Occipital lobe (tissue), 2 donors: ENCODE measurements around the gene ACTL10. TPM values are rescaled to one million over a fixed set of nuclear protein-coding genes. Genes with fewer than 3 reads are reported as not detected.
"Not testable (repeated sequence)": the region's sequence is repeated elsewhere in the genome, so short reads cannot be mapped to it uniquely, and the experiment has no call there.

Experiments
- DNase-seq: peaks from one replicate; lab custom pipeline; 2025; lab: John Stamatoyannopoulos, UW
- total RNA-seq: library from RNA; depleted of rRNA; stranded (reverse); fragments of >200 nt; gene quantifications from one replicate; pipeline ENCODE4 v1.2.3, GENCODE V29; 2014

ACTL10 gene
- total RNA-seq, 1 donor from 2014 or later: 1.1 TPM

DNA sequence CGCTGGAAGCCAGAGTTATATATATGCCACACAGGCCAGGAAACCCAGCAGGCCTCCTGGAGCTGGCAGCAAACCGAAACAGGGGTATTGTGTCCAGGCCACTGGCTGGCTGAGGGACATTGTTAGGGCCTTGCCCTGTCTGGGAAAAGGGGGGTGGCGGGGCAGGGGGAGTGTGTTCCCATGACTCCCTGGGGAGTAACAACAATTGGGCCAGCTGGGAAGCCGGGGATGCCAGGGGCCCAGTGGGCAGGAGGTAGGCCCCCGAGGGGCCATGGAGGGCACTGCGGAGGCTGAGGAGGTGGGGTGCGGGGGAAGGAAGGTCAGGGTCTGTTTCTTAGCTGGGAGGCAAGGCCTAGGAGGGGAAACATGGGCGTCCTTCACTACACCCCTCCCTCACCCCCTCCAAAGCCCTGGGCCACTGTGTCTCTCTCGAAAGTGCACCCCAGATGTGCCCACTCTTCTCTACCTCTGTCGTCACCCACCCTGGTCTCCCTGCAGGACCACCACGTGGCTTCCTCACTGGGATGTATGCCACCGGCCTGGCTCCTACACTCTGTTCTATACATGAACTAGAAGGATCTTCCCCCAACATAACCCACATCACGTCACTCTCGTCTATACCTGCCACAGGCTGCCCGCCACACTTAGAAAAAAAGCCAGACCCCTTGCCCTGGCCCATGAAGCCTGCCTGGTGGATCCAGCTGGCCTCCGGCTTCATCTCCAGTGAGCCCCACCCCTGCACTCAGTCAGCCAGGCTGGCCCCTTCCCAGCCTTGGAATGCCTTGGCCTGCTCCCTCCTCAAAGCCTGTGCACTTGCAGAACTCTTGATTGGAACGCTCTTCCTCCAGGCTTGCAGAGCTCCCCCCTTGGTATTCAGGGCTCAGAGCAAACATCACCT lies 27.2 kb downstream of the ACTL10 start:
- peak; percentile 46 for DNase-seq

DNA sequence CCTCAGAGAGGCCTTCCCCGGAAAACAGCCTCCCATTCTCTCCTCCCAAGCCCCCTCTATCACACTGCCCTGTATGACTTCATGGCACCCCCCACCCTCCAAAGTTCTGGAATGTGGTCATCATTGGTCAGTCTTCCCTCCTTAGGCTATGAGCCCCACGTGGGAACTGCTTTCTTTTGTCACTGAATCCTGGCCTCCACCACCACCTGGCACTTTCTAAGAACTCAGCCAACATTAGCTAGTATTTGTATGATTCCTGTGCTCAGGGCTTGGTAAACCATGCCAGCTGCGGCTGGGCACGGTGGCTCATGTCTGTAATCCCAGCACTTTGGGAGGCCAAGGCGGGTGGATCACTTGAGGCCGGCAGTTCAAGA lies 27.9 kb downstream of the ACTL10 start:
- no peak for DNase-seq

DNA sequence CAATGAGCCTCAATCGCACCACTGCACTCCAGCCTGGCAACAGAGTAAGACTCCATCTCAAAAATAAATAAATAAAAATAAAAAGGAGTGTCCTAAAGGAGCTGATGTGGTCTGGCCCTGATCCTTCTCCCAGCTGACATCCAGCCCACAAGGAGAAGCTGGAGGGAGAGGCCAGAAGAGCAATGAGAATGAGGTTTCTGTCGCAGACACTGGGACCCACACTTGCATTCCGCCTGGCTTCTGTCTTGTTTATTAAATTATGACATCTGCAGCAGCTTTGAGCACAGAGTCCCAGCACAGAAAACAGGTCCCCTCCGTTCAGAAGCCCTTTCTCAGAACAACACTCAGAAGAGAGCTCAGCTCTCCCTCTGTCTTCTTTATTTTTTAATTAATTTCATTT lies 29.7 kb downstream of the ACTL10 start:
- no peak for DNase-seq

DNA sequence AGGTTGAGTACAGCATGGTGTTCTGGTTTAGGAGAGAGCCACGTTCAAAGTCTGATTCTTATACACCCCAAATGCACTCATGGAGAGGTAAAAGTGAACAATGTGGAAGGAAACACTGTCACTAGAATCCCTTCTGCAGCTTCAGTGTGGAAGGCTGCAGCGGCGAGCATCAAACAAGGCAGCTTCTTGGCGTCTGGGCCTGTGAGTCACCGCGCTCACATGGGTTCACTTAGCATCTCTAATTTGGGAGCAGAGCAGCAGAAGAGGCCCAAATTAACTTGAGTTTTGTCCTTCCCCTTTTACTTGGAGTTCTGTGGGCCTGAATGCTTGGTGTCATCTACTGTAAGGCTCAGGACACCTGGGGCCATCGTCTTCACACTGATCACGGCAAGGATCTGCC lies 30.4 kb downstream of the ACTL10 start:
- DNase-seq: peak; percentile 82

DNA sequence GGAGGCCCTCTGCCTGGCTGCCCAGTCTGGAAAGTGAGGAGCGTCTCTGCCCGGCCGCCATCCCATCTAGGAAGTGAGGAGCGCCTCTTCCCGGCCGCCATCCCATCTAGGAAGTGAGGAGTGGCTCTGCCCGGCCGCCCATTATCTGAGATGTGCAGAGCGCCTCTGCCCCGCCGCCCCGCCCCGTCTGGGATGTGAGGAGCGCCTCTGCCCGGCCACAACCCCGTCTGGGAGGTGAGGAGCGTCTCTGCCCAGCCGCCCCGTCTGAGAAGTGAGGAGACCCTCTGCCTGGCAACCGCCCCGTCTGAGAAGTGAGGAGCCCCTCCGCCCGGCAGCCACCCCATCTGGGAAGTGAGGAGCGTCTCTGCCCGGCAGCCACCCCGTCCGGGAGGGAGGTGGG lies 32.2 kb downstream of the ACTL10 start:
- not testable (repeated sequence) for DNase-seq

DNA sequence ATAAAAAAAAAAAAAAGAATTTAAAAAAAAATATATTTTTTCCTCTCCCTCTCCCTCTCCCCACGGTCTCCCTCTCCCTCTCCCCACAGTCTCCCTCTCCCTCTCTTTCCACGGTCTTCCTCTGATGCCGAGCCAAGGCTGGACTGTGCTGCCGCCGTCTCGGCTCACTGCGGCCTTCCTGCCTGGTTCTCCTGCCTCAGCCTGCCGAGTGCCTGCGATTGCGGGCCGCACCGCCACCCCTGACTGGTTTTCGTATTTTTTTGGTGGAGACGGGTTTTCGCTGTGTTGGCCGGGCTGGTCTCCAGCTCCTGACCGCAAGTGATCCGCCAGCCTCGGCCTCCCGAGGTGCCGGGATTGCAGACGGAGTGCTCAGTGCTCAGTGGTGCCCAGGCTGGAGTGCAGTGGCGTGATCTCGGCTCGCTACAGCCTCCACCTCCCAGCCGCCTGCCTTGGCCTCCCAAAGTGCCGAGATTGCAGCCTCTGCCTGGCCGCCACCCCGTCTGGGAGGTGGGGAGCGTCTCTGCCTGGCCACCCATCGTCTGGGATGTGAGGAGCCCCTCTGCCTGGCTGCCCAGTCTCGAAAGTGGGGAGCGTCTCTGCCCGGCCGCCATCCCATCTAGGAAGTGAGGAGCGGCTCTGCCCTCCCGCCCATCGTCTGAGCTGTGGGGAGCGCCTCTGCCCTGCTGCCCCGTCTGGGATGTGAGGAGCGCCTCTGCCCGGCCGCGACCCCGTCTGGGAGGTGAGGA lies 34.1 kb downstream of the ACTL10 start:
- not testable (repeated sequence) for DNase-seq

DNA sequence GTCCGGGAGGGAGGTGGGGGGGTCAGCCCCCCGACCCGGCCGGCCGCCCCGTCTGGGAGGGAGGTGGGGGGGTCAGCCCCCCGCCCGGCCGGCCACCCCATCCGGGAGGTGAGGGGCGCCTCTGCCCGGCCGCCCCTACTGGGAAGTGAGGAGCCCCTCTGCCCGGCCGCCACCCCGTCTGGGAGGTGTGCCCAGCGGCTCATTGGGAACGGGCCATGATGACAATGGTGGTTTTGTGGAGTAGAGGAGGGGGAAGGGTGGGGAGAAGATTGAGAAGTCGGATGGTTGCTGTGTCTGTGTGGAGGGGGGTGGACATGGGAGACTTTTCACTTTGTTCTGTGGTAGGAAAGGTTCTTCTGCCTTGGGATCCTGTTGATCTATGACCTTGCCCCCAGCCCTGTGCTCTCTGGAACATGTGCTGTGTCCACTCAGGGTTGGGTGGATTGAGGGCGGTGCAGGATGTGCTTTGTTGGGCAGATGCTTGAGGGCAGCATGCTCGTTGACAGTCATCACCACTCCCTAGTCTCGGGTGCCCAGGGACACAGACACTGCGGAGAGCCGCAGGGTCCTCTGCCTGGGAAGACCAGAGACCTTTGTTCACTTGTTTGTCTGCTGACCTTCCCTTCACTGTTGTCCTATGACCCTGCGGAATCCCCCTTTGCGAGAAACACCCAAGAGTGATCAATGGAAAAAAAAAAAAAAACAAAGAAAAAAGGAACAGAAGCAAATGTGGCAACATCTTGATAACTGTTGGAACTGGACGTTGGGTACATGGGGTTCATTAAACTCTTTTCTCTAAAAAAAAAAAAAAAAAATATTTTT lies 35.1 kb downstream of the ACTL10 start:
- DNase-seq: no peak

DNA sequence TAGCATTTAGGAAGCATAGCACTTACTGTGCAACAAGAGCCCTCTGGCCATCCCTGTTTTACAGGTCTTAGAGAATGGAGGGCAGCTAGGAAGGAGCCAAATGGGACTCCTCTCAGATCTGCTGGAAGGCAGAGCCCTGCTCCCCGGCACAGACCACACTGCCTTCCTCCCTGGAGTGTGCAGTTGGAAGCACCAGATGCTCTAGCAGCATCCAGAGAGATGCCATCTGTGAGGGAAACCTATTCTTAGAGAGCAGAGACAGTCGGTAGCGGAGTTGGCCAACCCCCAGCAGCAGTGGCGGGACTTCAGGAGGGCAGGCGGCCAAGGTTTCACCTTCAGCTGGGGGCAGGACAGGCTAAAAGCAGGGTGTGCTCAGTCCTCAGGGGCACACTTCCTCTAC lies 36.1 kb downstream of the ACTL10 start:
- peak; percentile 45 for DNase-seq

DNA sequence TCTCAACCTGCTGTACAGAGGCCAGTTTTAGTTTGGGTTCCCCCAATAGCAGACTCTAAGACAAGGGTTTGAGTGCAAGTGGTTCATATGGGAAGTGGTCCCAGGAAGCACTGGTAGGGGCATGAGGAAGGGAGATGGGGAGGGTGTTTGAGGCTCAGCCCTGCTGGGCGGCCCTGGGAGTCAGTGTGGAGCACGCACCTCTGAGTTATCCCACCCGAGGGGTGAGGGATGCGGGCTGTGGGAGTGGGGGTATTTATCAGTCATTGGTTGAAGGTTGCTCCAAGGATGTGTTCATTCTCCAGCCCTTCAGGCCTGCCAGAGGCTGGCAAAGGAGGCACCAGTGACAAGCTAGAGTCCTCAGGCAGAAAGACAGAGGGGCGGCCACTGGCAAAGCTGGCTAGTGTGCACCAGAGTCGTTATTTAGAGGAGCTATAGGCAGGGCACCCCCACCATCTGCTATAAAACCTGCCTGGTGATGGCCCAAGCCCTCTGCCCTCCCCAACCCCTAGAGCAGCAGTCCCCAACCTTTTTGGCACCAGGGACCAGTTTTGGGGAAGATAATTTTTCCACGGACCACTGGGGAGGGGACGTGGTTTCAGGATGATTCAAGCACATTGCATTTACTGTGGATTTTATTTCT lies 36.9 kb downstream of the ACTL10 start:
- DNase-seq: no peak

DNA sequence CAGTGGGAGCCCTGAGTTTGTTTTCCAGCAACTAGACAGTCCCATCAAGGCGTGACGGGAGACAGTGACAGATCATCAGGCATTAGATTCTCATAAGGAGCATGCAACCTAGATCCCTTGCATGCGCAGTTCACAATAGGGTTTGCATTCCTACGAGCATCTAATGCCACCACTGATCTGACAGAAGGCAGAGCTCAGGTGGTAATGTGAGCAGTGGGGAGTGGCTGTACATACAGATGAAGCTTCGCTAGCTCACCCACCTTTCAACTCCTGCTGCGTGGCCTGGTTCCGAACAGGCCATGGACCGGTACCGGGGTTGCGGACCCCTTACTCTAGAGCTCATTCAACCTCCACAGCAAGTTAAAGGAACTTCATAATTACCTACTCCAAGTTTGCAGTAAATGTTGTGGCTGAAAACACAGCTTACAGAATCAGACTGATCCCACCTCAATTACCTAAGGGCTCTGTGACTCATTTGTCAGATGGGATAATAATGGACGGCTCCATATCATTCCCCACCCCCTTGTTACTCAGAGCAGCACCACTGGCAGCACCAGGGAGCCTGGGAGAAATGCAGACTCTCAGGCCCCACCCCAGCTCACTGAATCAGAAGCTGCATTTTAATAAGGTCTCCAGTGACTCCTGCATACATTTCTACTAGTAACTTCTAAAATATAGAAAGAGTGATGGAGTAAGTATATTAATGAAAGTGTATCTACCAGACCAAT lies 37.6 kb downstream of the ACTL10 start:
- DNase-seq: no peak

DNA sequence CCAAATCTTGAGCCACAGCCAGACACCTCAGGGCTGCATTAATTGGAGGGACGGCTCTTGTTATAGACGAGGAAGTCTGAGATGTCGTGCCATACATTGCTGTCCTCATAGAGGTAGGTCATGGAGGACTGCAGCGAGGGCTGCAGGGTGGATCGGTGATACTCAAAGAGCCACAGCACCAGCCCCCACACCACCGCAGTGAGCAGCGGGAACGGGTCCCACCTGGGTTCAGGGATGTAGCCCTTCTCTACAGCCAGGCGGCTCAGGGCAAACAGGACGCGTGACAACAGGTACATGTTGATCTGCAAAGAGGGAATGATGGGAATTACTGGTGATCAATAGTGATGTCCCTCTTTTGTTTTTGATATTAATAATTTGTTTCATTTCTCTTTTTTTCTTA lies 40.9 kb downstream of the ACTL10 start:
- no peak for DNase-seq

DNA sequence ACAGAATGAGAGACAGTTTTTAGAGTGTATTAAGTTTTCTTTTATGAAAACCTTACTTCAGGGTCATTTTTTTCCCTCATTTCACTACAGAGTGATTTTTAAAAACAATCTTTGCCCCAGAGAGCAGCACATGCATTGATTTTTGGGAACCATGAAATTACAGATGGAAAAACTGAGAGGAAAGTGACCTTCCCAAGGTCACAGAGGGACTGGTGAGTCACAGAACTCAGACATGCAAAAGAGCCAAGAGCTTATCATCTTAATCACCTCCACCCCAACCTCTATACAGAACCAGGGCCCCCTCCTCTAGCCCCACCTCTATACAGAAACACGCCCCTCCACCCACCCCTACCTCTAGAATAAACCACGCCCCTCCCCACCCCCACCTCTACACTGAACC lies 42.7 kb downstream of the ACTL10 start:
- no peak for DNase-seq

DNA sequence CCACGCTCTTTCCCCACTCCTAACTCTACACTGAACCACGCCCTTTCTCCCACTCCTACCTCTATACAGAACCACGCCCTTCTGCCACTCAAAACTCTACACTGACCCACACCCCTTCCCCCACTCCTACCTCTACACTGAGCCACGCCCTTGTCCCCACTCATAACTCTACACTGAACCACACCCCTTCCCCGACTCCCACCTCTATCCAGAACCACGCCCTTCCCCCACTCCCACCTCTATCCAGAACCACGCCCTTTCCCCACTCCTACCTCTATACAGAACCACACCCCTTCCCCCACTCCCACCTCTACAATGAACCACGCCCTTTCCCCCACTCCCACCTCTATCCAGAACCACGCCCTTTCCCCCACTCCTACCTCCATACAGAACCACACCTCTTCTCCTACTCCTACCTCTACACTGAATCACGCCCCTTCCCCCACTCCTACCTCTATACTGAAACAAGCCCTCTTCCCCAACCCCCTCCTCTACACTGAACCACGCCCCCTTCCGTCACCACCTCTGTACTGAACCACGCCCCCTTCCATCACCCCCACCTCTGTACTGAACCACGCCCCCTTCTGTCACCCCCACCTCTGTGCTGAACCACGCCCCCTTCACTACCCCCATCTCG lies 43.3 kb downstream of the ACTL10 start:
- no peak for DNase-seq

DNA sequence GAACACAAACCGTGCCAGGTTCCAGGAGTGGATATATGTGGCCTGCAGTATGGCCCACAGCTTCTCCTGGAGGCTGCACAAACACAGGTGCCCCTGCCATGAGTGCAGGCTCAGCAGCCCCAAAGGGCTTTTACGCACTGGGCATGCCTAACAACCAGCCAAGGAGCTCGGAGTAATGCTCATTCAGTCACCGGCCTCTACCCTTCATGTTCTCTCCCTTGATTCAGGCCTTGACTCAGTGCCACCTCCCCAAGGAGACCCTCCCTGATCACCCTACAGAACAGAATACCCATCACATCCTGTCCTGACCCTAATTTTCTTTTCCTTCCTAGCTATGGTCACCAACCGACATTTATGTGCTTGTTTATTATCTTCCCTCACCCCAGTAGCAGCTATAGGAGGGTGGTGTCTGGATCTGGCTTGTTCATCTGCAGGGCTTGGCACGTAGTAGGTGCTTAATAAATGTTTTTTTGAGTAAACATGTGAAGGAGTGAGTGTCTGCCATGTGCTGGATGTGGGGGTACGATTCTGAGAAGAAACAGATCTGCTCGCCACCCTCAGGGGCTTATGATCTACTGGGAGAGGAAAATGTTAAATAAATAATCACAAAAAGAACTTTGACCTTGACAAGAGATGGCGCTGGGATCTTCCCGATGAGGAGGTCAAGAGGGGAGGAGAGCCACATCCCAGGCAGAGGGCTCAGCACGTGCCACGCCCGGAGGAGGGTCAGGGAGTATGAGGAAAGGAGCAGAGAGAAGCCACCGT lies 44.1 kb downstream of the ACTL10 start:
- no peak for DNase-seq

DNA sequence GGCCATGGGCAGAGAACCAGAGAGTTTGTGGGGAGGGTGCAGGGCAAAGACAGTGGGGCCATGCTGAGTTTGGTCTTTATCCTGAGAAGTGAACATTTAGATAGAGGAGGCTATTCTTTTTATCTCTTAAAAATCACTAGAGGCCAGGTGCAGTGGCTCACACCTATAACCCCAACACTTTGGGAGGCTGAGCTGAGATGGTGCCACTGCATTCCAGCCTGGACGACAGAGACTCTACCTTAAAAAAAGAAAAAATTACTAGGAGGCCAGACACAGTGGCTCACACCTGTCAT lies 44.6 kb downstream of the ACTL10 start:
- no peak for DNase-seq

DNA sequence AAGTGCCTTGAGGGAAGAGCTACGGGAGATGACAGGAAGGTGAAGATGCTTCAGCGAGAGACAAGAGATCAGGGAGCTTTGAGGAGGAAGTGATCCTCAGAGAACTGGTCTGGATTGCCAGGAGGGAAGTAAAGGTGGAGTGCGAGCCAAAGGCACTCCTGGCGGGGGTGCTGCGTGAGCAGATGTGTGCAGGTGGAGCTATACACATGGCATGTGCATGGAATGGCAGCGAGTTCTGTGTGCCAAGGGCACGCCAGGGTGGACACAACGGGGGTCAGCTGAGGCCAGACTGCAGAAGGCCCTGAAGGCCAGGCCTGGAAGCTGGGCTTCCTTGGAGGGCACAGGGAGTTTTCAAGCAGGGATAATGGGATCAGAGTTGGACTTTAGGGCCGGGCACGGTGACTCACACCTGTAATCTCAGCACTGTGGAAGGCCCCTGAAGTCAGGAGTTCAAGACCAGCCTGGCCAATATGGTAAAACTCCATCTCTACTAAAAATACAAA lies 47.2 kb downstream of the ACTL10 start:
- DNase-seq: no peak

DNA sequence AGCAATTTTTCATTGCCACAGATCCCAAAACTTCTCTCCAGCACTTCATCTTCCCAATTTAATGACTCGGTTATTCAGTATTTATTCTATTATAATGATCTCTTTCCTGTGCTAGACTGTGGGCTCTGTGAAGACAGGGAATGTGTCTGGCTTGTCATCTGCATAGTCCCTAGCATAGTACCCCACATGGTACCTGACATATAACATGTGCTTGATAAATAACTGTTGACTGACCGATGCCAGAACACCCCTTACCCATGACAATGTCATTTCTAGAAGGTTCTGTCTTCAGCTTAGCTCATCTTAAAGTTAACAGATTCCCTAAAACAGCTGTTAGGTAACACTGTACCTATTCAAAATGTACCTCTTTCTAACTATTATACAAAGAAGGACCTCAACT lies 49.8 kb downstream of the ACTL10 start:
- no peak for DNase-seq
